ENCODE results near the gene LMO1. TPM values are rescaled to one million over a fixed set of nuclear protein-coding genes. Genes with fewer than 3 reads are reported as not detected.

Gene LMO1
- total RNA-seq, 2 experiments from 2014 or later: not detected

DNA sequence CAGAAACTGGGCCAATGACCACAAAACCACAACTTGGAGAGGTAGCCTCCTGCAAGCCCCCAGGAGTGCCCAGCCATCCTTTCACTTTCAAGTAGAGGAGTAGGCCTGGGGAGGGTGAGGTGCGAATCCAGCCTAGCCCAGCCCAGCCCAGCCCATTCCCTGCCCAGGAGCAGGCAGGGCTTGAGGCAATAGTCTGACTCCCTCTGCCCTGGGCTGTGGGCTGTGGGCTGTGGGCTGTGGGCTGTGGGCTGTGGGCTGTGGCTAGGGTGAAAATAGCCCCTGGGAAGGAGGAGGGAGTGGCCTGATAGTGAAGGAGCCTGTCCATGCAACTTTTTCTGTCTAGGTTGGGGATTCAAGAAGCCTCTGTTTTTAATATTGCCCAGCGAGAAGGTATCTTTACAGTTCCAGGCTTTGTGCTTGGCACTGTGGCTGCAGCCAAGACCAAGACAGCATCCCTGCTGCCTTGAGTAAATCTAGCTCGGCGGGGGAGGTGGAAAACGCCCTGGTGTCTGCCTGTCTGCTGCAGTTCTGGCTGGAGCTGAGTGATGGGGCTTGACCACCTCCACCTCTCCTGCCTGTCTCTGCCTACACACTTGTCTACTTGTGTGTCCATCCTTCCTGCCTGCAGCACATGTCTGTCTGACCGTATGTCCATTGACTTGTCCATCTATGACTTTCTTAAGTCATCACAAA lies 40.7 kb downstream of the LMO1 start:
- intact Hi-C loops (cut with DNase I, micrococcal nuclease): loop anchor here in 1 of 2 experiments (10.0 kb wide), 1 partner anchor 912 kb away; no protein-coding TSS in a partner anchor
- no peaks in the 10 kb centered on the region for H3K27me3 ChIP-seq (ENCODE audit: control insufficient read depth in 1 of 2, insufficient read depth in 2 of 2, low read length in 2 of 2)
- ChIA-PET POLR2A (no interaction called here), CTCF (no interaction called here)
- Mint-ChIP-seq H3K27me3 (peaks cover 4% of the 10 kb centered on the region), H3K36me3 (ENCODE audit: low read depth) (no peaks in the 10 kb centered on the region), H3K4me3 (no peak overlapping the region), H3K4me1 (ENCODE audit: low read depth) (no peaks in the 10 kb centered on the region), H3K27ac (no peak overlapping the region), H3K9me3 (no peaks in the 10 kb centered on the region)
- TF ChIP-seq, protein P1, sequence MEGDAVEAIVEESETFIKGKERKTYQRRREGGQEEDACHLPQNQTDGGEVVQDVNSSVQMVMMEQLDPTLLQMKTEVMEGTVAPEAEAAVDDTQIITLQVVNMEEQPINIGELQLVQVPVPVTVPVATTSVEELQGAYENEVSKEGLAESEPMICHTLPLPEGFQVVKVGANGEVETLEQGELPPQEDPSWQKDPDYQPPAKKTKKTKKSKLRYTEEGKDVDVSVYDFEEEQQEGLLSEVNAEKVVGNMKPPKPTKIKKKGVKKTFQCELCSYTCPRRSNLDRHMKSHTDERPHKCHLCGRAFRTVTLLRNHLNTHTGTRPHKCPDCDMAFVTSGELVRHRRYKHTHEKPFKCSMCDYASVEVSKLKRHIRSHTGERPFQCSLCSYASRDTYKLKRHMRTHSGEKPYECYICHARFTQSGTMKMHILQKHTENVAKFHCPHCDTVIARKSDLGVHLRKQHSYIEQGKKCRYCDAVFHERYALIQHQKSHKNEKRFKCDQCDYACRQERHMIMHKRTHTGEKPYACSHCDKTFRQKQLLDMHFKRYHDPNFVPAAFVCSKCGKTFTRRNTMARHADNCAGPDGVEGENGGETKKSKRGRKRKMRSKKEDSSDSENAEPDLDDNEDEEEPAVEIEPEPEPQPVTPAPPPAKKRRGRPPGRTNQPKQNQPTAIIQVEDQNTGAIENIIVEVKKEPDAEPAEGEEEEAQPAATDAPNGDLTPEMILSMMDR (IDR thresholded peaks at IDR 0.05): no peak
- no peaks in the 10 kb centered on the region for H3K36me3 ChIP-seq (ENCODE audit: insufficient read depth, low read length)
- H3K4me1 ChIP-seq (ENCODE audit: insufficient read depth, low read length): no peaks in the 10 kb centered on the region
- no peak overlapping the region for H3K4me3 ChIP-seq (ENCODE audit: low read length)
- H3K9me3 ChIP-seq (ENCODE audit: control insufficient read depth in 1 of 2, insufficient read depth in 1 of 2, low read length in 2 of 2): no peaks in the 10 kb centered on the region
- no peak overlapping the region for H3K27ac ChIP-seq (ENCODE audit: low read depth in 1 of 2, low read length in 2 of 2)
- no peak for ATAC-seq (ENCODE audit: poor library complexity)
- DNase-seq: no peak

DNA sequence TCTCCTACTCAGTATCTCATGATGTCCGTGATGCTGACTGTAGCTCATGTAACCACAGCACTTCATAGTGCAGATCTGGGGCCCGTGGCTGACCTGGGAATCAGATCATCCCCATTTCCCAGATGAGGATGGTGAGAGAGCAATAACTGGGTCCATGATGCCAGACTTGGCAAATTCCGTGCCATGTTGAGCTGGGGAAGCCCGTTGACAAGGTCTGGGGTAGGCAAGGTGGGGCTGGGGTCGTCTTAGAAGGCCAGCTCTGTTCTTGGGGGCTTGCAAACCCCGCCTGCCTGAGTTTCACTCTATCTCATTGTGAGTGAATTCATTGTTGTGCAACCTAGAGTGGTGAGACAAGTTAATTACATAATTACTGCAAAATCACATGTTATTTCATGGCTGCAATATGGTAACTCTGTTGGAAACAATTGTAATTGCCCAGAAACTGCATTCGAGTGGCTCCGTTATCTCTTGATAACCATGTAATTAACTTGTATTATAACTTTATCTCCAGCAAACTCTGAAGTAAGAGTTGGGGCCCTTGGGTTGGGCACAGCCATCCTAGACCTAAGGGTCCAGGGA lies 41.7 kb downstream of the LMO1 start:
- Mint-ChIP-seq H3K9me3 (no peaks in the 10 kb centered on the region), H3K4me1 (ENCODE audit: low read depth) (no peaks in the 10 kb centered on the region), H3K36me3 (ENCODE audit: low read depth) (no peaks in the 10 kb centered on the region), H3K4me3 (no peak overlapping the region), H3K27ac (no peak overlapping the region), H3K27me3 (peaks cover 4% of the 10 kb centered on the region)
- Histone ChIP-seq H3K27me3 (ENCODE audit: control insufficient read depth in 1 of 2, insufficient read depth in 2 of 2, low read length in 2 of 2) (no peaks in the 10 kb centered on the region), H3K36me3 (ENCODE audit: insufficient read depth, low read length) (no peaks in the 10 kb centered on the region), H3K9me3 (ENCODE audit: control insufficient read depth in 1 of 2, insufficient read depth in 1 of 2, low read length in 2 of 2) (no peaks in the 10 kb centered on the region), H3K27ac (ENCODE audit: low read depth in 1 of 2, low read length in 2 of 2) (no peak overlapping the region), H3K4me1 (ENCODE audit: insufficient read depth, low read length) (no peaks in the 10 kb centered on the region), H3K4me3 (ENCODE audit: low read length) (no peak overlapping the region)
- ATAC-seq (ENCODE audit: poor library complexity): no peak
- TF ChIP-seq, protein P1 (IDR thresholded peaks at IDR 0.05): no peak
- ChIA-PET CTCF (interaction anchor here (0.6 kb wide), 1 partner anchor 59 kb away, joined by 4 read pairs; no protein-coding TSS in a partner anchor), POLR2A (no interaction called here)
- intact Hi-C loops (cut with DNase I, micrococcal nuclease): loop anchor here in 1 of 2 experiments (10.0 kb wide), 1 partner anchor 913 kb away; no protein-coding TSS in a partner anchor
- DNase-seq: no peak

DNA sequence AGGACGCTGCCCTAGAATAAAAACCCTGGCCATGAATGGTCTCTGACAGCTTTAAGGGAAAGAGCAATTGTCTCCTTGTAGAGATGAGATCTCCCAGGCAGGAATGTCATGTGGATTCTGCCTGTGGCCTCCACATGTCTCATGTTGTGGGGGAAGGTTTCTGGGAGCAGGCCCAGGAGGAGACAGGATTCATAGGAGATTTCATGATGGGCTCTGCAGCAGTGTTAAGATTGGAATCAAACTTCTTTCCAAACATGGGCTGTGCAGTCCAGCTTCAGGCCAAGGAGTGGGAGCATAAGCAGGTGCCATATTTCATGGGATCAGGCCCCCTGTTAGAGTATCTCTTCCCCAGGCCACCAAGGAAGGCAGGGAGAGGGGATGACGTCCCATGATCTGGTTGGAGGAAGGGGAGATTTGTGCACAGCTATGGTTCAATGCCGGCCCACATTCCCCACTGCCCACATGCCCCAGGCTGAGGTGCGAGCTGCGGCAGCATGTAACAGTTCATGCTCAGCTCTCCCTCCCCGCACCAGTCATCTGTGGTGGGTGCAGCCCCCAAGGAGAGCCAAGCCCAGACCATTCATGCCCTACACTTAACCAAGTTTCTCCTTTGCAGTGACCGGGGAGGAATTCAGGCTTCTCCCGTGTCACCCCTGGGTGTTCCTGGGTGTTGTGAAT lies 42.5 kb downstream of the LMO1 start:
- POLR2A ChIA-PET: no interaction called here
- Histone ChIP-seq H3K4me3 (ENCODE audit: low read length) (no peak overlapping the region), H3K27ac (ENCODE audit: low read depth in 1 of 2, low read length in 2 of 2) (no peak overlapping the region), H3K9me3 (ENCODE audit: control insufficient read depth in 1 of 2, insufficient read depth in 1 of 2, low read length in 2 of 2) (no peaks in the 10 kb centered on the region), H3K27me3 (ENCODE audit: control insufficient read depth in 1 of 2, insufficient read depth in 2 of 2, low read length in 2 of 2) (no peaks in the 10 kb centered on the region), H3K36me3 (ENCODE audit: insufficient read depth, low read length) (no peaks in the 10 kb centered on the region), H3K4me1 (ENCODE audit: insufficient read depth, low read length) (no peaks in the 10 kb centered on the region)
- H3K4me3 Mint-ChIP-seq: no peak overlapping the region
- ATAC-seq (ENCODE audit: poor library complexity): no peak
- CTCF ChIA-PET: no interaction called here
- H3K4me1 Mint-ChIP-seq (ENCODE audit: low read depth): no peaks in the 10 kb centered on the region
- no peak overlapping the region for H3K27ac Mint-ChIP-seq
- intact Hi-C loops (cut with DNase I, micrococcal nuclease): loop anchor here in 1 of 2 experiments (10.0 kb wide), 1 partner anchor 914 kb away; no protein-coding TSS in a partner anchor
- no peaks in the 10 kb centered on the region for H3K36me3 Mint-ChIP-seq (ENCODE audit: low read depth)
- DNase-seq: no peak
- TF ChIP-seq, protein P1 (IDR thresholded peaks at IDR 0.05): no peak
- peaks cover 4% of the 10 kb centered on the region for H3K27me3 Mint-ChIP-seq
- no peaks in the 10 kb centered on the region for H3K9me3 Mint-ChIP-seq
